ENCODE results near the gene THUMPD1. TPM values are rescaled to one million over a fixed set of nuclear protein-coding genes. Genes with fewer than 3 reads are reported as not detected.

Gene THUMPD1
- 10 to 100 TPM; 31.7 to 38.1 TPM for total RNA-seq
- 10 to 100 TPM; 15.3 to 25.3 TPM for polyA plus RNA-seq
- long read RNA-seq, donor 1, full-length matches to known transcripts, result 104 of 124 reads
- long read RNA-seq, donor 1, partial matches to known transcripts, result 5 of 124 reads
- long read RNA-seq, donor 1, other reads (novel, unspliced or antisense), result 15 of 124 reads
- long read RNA-seq, donor 2, full-length matches to known transcripts, result 18 of 29 reads
- long read RNA-seq, donor 2, partial matches to known transcripts, result 6 of 29 reads
- long read RNA-seq, donor 2, other reads (novel, unspliced or antisense), result 5 of 29 reads

- intact Hi-C loops (cut with DNase I), result loop anchor here (5.0 to 10.0 kb wide), 2 partner anchors 127 to 129 kb away; no protein-coding TSS in a partner anchor
- H3K36me3 ChIP-seq (ENCODE audit: control insufficient read depth in 1 of 2, insufficient read depth in 2 of 2, low read length in 1 of 2), result peaks cover 3 to 4% of the 10 kb centered on the region in 2 donors
- WGBS, 2 donors, result 4% methylated on average over 42 of the region's 42 CpGs
Measured at GRCh38 chr16:20741554-20742285, at the start of gene THUMPD1. Gene THUMPD1 (minus strand): TSS chr16:20741818. CDS start chr16:20741739, 79 bp downstream.

GRCh38 chr16:20789130-20789529 is 47.5 kb upstream of the THUMPD1 start:
- no peak overlapping the region for H3K27ac ChIP-seq (ENCODE audit: low read depth in 1 of 2, low read length in 2 of 2)
- H3K36me3 ChIP-seq (ENCODE audit: control insufficient read depth in 1 of 2, insufficient read depth in 2 of 2, low read length in 1 of 2), result no peaks in the 10 kb centered on the region
- H3K9me3 ChIP-seq (ENCODE audit: control insufficient read depth, low read length), result no peaks in the 10 kb centered on the region
- no peaks in the 10 kb centered on the region for H3K4me1 ChIP-seq (ENCODE audit: control insufficient read depth in 1 of 2, insufficient read depth in 2 of 2, low read length in 2 of 2)
- DNase-seq, result no peak
- no peak for ATAC-seq (ENCODE audit: low FRiP score)
- no peak overlapping the region for H3K4me3 ChIP-seq (ENCODE audit: low read length in 2 of 2)
- intact Hi-C loops (cut with DNase I), result no loop called here
- H3K27me3 ChIP-seq (ENCODE audit: control insufficient read depth in 1 of 2, insufficient read depth in 2 of 2, low read length in 1 of 2), result peaks cover 0 to 1% of the 10 kb centered on the region in 2 donors

More at GRCh38 chr16:20741554-20742285, at the start of gene THUMPD1:
- H3K4me1 ChIP-seq (ENCODE audit: control insufficient read depth in 1 of 2, insufficient read depth in 2 of 2, low read length in 2 of 2), result peaks cover 0 to 3% of the 10 kb centered on the region in 2 donors
- H3K4me3 ChIP-seq (ENCODE audit: low read length in 2 of 2), result peak within 1 kb of the TSS; percentile 66 to 93
- DNase-seq (peak; percentile 98 to 99), ATAC-seq (ENCODE audit: low FRiP score) (peak; percentile 98)
- H3K27ac ChIP-seq (ENCODE audit: low read depth in 1 of 2, low read length in 2 of 2), result peak within 1 kb of the TSS; percentile 91 to 95
- H3K27me3 ChIP-seq (ENCODE audit: control insufficient read depth in 1 of 2, insufficient read depth in 2 of 2, low read length in 1 of 2), result peaks cover 0 to 2% of the 10 kb centered on the region in 2 donors
- no peaks in the 10 kb centered on the region for H3K9me3 ChIP-seq (ENCODE audit: control insufficient read depth, low read length)

DNA sequence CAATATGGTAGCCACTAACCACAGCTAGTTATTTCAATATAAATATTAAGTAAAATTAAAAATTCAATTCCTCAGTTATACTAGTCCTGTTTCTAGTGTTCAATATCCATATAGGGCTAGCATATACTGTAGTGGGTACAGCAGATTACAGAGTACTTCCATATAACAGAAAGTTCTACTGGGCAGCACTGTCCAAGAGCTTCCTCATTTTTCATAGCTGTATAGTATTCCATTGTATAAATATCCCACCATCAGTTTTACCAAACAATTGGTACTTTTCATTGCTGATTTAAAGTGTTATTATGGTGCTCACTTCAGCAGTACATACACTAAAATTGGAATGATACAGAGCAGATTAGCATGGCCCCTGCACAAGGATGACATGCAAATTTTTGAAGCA is 42.6 kb upstream of the THUMPD1 start:
- Histone ChIP-seq H3K27me3 (ENCODE audit: control insufficient read depth in 1 of 2, insufficient read depth in 2 of 2, low read length in 1 of 2) (peaks cover 0 to 1% of the 10 kb centered on the region in 2 donors), H3K4me1 (ENCODE audit: control insufficient read depth in 1 of 2, insufficient read depth in 2 of 2, low read length in 2 of 2) (no peaks in the 10 kb centered on the region), H3K36me3 (ENCODE audit: control insufficient read depth in 1 of 2, insufficient read depth in 2 of 2, low read length in 1 of 2) (no peaks in the 10 kb centered on the region), H3K9me3 (ENCODE audit: control insufficient read depth, low read length) (no peaks in the 10 kb centered on the region), H3K27ac (ENCODE audit: low read depth in 1 of 2, low read length in 2 of 2) (no peak overlapping the region), H3K4me3 (ENCODE audit: low read length in 2 of 2) (no peak overlapping the region)
- ATAC-seq (ENCODE audit: low FRiP score), result no peak
- DNase-seq, result no peak
- intact Hi-C loops (cut with DNase I), result no loop called here

DNA sequence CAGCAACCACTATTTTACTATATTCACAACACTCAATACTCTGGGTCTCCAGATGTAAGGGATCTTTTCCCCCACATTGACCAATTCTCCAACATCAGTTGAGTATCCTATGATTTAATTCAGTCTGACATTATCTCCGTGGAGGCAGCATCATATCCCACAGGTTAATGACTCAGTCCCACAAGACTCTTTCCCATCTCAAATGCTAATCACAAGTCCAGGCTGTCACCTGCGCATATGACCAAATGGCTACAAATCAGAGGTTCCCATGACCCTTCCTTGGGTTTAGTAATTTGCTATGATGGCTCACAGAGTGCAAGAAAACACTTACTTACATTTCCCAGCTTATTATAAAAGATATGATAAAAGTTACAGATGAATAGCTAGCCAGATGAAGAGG is 40.9 kb upstream of the THUMPD1 start:
- no peaks in the 10 kb centered on the region for H3K36me3 ChIP-seq (ENCODE audit: control insufficient read depth in 1 of 2, insufficient read depth in 2 of 2, low read length in 1 of 2)
- intact Hi-C loops (cut with DNase I), result no loop called here
- no peak overlapping the region for H3K4me3 ChIP-seq (ENCODE audit: low read length in 2 of 2)
- no peak overlapping the region for H3K27ac ChIP-seq (ENCODE audit: low read depth in 1 of 2, low read length in 2 of 2)
- WGBS, 2 donors, result 92 to 94% methylated on average over 2 of the region's 2 CpGs
- DNase-seq (no peak), ATAC-seq (ENCODE audit: low FRiP score) (no peak)
- H3K4me1 ChIP-seq (ENCODE audit: control insufficient read depth in 1 of 2, insufficient read depth in 2 of 2, low read length in 2 of 2), result no peaks in the 10 kb centered on the region
- H3K9me3 ChIP-seq (ENCODE audit: control insufficient read depth, low read length), result no peaks in the 10 kb centered on the region
- no peaks in the 10 kb centered on the region for H3K27me3 ChIP-seq (ENCODE audit: control insufficient read depth in 1 of 2, insufficient read depth in 2 of 2, low read length in 1 of 2)

DNA sequence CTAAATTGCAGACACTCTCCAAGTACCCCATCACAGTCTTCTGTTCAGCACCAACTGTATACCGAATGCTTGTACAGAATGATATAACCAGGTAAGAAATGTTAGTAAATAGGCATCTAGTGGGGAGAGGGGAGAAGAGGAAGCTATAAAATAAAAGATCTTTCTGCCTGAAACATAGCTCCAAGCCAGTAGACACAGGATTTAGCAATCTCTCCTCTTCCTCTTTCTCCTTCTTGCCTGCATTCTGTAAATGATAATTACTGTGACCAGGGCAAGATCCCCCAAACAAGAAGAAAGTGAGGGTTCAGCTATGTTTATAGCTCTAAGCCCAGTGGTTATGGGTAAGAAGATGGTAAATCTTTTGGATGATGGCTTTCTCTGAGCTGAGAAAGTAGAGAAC is 40.1 kb upstream of the THUMPD1 start:
- Histone ChIP-seq H3K4me3 (ENCODE audit: low read length in 2 of 2) (no peak overlapping the region), H3K36me3 (ENCODE audit: control insufficient read depth in 1 of 2, insufficient read depth in 2 of 2, low read length in 1 of 2) (no peaks in the 10 kb centered on the region), H3K9me3 (ENCODE audit: control insufficient read depth, low read length) (no peaks in the 10 kb centered on the region), H3K27me3 (ENCODE audit: control insufficient read depth in 1 of 2, insufficient read depth in 2 of 2, low read length in 1 of 2) (no peaks in the 10 kb centered on the region), H3K27ac (ENCODE audit: low read depth in 1 of 2, low read length in 2 of 2) (no peak overlapping the region), H3K4me1 (ENCODE audit: control insufficient read depth in 1 of 2, insufficient read depth in 2 of 2, low read length in 2 of 2) (no peaks in the 10 kb centered on the region)
- ATAC-seq (ENCODE audit: low FRiP score) (no peak), DNase-seq (no peak)
- intact Hi-C loops (cut with DNase I), result no loop called here
- WGBS, 2 donors, result 68 to 74% methylated on average over 1 of the region's 1 CpG

- H3K36me3 ChIP-seq (ENCODE audit: control insufficient read depth in 1 of 2, insufficient read depth in 2 of 2, low read length in 1 of 2), result no peaks in the 10 kb centered on the region
- 53 to 57% methylated on average over 7 of the region's 7 CpGs for WGBS, 2 donors
- no peaks in the 10 kb centered on the region for H3K27me3 ChIP-seq (ENCODE audit: control insufficient read depth in 1 of 2, insufficient read depth in 2 of 2, low read length in 1 of 2)
- ATAC-seq (ENCODE audit: low FRiP score) (no peak), DNase-seq (peak in 1 of 2 donors; percentile 59)
- no peak overlapping the region for H3K4me3 ChIP-seq (ENCODE audit: low read length in 2 of 2)
- intact Hi-C loops (cut with DNase I), result no loop called here
- no peak overlapping the region for H3K27ac ChIP-seq (ENCODE audit: low read depth in 1 of 2, low read length in 2 of 2)
- no peaks in the 10 kb centered on the region for H3K4me1 ChIP-seq (ENCODE audit: control insufficient read depth in 1 of 2, insufficient read depth in 2 of 2, low read length in 2 of 2)
- no peaks in the 10 kb centered on the region for H3K9me3 ChIP-seq (ENCODE audit: control insufficient read depth, low read length)
Measured at GRCh38 chr16:20774703-20775362, 33.2 kb upstream of the THUMPD1 start.

GRCh38 chr16:20773679-20774078 is 32.1 kb upstream of the THUMPD1 start:
- no peaks in the 10 kb centered on the region for H3K27me3 ChIP-seq (ENCODE audit: control insufficient read depth in 1 of 2, insufficient read depth in 2 of 2, low read length in 1 of 2)
- no peak overlapping the region for H3K4me3 ChIP-seq (ENCODE audit: low read length in 2 of 2)
- no peak for ATAC-seq (ENCODE audit: low FRiP score)
- no peaks in the 10 kb centered on the region for H3K36me3 ChIP-seq (ENCODE audit: control insufficient read depth in 1 of 2, insufficient read depth in 2 of 2, low read length in 1 of 2)
- DNase-seq, result no peak
- no peaks in the 10 kb centered on the region for H3K9me3 ChIP-seq (ENCODE audit: control insufficient read depth, low read length)
- no peaks in the 10 kb centered on the region for H3K4me1 ChIP-seq (ENCODE audit: control insufficient read depth in 1 of 2, insufficient read depth in 2 of 2, low read length in 2 of 2)
- no peak overlapping the region for H3K27ac ChIP-seq (ENCODE audit: low read depth in 1 of 2, low read length in 2 of 2)
- intact Hi-C loops (cut with DNase I), result no loop called here
- WGBS, 2 donors, result 85 to 89% methylated on average over 3 of the region's 3 CpGs

DNA sequence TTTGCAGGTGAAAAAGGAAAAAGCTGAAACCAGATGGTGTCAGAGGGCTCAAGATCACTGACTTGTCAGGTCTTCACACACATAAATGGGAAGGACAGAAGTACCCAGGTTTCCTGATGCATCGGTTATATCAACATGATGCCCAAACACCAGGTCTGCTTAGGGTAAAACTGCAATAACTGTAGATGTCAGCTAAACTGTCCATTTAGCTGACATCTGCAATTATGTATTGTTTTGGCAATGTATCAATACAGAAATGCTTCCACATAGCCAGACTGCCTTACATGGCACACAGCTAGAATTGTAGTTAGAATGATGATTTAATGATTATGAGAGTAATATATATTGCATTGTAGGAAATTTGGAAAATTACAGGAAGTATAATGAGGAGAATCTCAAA is 27.2 kb upstream of the THUMPD1 start:
- Histone ChIP-seq H3K4me3 (ENCODE audit: low read length in 2 of 2) (no peak overlapping the region), H3K27ac (ENCODE audit: low read depth in 1 of 2, low read length in 2 of 2) (no peak overlapping the region), H3K9me3 (ENCODE audit: control insufficient read depth, low read length) (no peaks in the 10 kb centered on the region), H3K4me1 (ENCODE audit: control insufficient read depth in 1 of 2, insufficient read depth in 2 of 2, low read length in 2 of 2) (no peaks in the 10 kb centered on the region), H3K27me3 (ENCODE audit: control insufficient read depth in 1 of 2, insufficient read depth in 2 of 2, low read length in 1 of 2) (no peaks in the 10 kb centered on the region), H3K36me3 (ENCODE audit: control insufficient read depth in 1 of 2, insufficient read depth in 2 of 2, low read length in 1 of 2) (no peaks in the 10 kb centered on the region)
- intact Hi-C loops (cut with DNase I), result no loop called here
- 46 to 90% methylated on average over 1 of the region's 1 CpG for WGBS, 2 donors
- DNase-seq (no peak), ATAC-seq (ENCODE audit: low FRiP score) (no peak)
